ENCODE measurements around the gene COLQ.
"Not testable (repeated sequence)": the region's sequence is repeated elsewhere in the genome, so short reads cannot be mapped to it uniquely, and the experiment has no call there.

Gene COLQ

GRCh38 chr3:15521573-15521965 lies at the start of gene COLQ:
TSS of gene COLQ (minus strand) at chr3:15521706. CDS start at chr3:15521625, 81 bp downstream.
- no peak for DNase-seq

- DNase-seq: no peak
Measured at GRCh38 chr3:15563190-15563589, 41.7 kb upstream of the COLQ start.

GRCh38 chr3:15562560-15562959 lies 41.1 kb upstream of the COLQ start:
- DNase-seq: no peak

- no peak for DNase-seq
Measured at GRCh38 chr3:15558581-15558980, 37.1 kb upstream of the COLQ start.

GRCh38 chr3:15557511-15557946 lies 36.0 kb upstream of the COLQ start:
- peak; percentile 88 for DNase-seq

GRCh38 chr3:15556512-15556911 lies 35.0 kb upstream of the COLQ start:
- peak; percentile 40 for DNase-seq

GRCh38 chr3:15553749-15554148 lies 32.2 kb upstream of the COLQ start:
- DNase-seq: no peak

- no peak for DNase-seq
Measured at GRCh38 chr3:15551902-15552301, 30.4 kb upstream of the COLQ start.

- no peak for DNase-seq
Measured at GRCh38 chr3:15549846-15550245, 28.3 kb upstream of the COLQ start.

- DNase-seq: no peak
Measured at GRCh38 chr3:15542614-15543013, 21.1 kb upstream of the COLQ start.

- DNase-seq: no peak
Measured at GRCh38 chr3:15541371-15541770, 19.9 kb upstream of the COLQ start.

- DNase-seq: no peak
Measured at GRCh38 chr3:15539066-15539465, 17.6 kb upstream of the COLQ start.

- no peak for DNase-seq
Measured at GRCh38 chr3:15538345-15538744, 16.8 kb upstream of the COLQ start.

GRCh38 chr3:15536856-15537255 lies 15.3 kb upstream of the COLQ start:
- peak; percentile 27 for DNase-seq

GRCh38 chr3:15535732-15536131 lies 14.2 kb upstream of the COLQ start:
- DNase-seq: peak; percentile 25

GRCh38 chr3:15532614-15533013 lies 11.1 kb upstream of the COLQ start:
- not testable (repeated sequence) for DNase-seq

GRCh38 chr3:15531346-15531745 lies 9.8 kb upstream of the COLQ start:
- no peak for DNase-seq

GRCh38 chr3:15528854-15529537 lies 7.5 kb upstream of the COLQ start:
- peak; percentile 11 for DNase-seq

GRCh38 chr3:15527031-15527459 lies 5.5 kb upstream of the COLQ start:
- no peak for DNase-seq

GRCh38 chr3:15525790-15526189 lies 4.3 kb upstream of the COLQ start:
- no peak for DNase-seq

GRCh38 chr3:15523660-15524417 lies 2.3 kb upstream of the COLQ start:
- no peak for DNase-seq

- DNase-seq: no peak
Measured at GRCh38 chr3:15522016-15522415, 510 bp upstream of the COLQ start.

- no peak for DNase-seq
Measured at GRCh38 chr3:15520804-15521572, 518 bp downstream of the COLQ start.

GRCh38 chr3:15520185-15520584 lies 1.3 kb downstream of the COLQ start:
- DNase-seq: peak; percentile 16

Data from CD4-positive, alpha-beta T cell treated with Interleukin-10 for 1 hour (primary cell).